Stomach (tissue), 9 donors: Measurements from ENCODE around the gene LIN28B. TPM values are rescaled to one million over a fixed set of nuclear protein-coding genes. Genes with fewer than 3 reads are reported as not detected.

Source experiments
- DNase-seq, 2 donors: peaks; one replicate each; pipeline versions ENCODE4 v3.0.0 to v3.0.0-alpha.2; 2013 to 2019
- H3K27ac ChIP-seq, 5 donors: fragments of 200-600 bp in 4 of 5; sonication (generic) in 4 of 5; one replicate each; pipeline ENCODE4 v1.5.1; 2013 to 2019; ENCODE audit warnings: mild to moderate bottlenecking in 1 of 5, moderate library complexity in 1 of 5
- H3K27me3 ChIP-seq, 3 donors: fragments of 200-600 bp; sonication (generic); one replicate each; pipeline ENCODE4 v1.5.1; 2017 to 2019; ENCODE audit warnings: mixed run types in 1 of 3
- H3K36me3 ChIP-seq, 4 donors: fragments of 200-600 bp; sonication (generic); 1 replicate in 3 of 4; 2 replicates in 1 of 4; pipeline ENCODE4 v1.5.1; 2016 to 2019
- H3K4me1 ChIP-seq, 4 donors: fragments of 200-600 bp; sonication (generic); one replicate each; pipeline ENCODE4 v1.5.1; 2016 to 2019
- H3K4me3 ChIP-seq, 4 donors: fragments of 200-600 bp; sonication (generic) in 3 of 4; one replicate each; pipeline ENCODE4 v1.5.1; 2016 to 2019; ENCODE audit warnings: mild to moderate bottlenecking in 1 of 4
- H3K9me3 ChIP-seq, 4 donors: fragments of 200-600 bp; sonication (generic); one replicate each; pipeline ENCODE4 v1.5.1; 2016 to 2019
- CTCF ChIP-seq, 7 experiments: fragments of 450-650 bp in 4 of 7; fragments of 200-600 bp in 3 of 7; sonication (generic) in 3 of 7; IDR thresholded peaks; one replicate each; pipeline ENCODE4 v1.5.1; 2016 to 2019; ENCODE audit warnings: antibody characterized with exemption in 7 of 7, control low read depth in 2 of 7, mild to moderate bottlenecking in 1 of 7
- EP300 ChIP-seq: sonication (generic); formaldehyde crosslinking; IDR thresholded peaks from one replicate; pipeline ENCODE4 v1.6.1; 2017; ENCODE audit warnings: antibody characterized with exemption
- POLR2A ChIP-seq, 4 donors: fragments of 450-650 bp; IDR thresholded peaks; one replicate each; pipeline ENCODE4 v1.6.1; 2016; ENCODE audit warnings: antibody characterized with exemption in 4 of 4, control low read depth in 2 of 4, mild to moderate bottlenecking in 1 of 4, moderate library complexity in 1 of 4
- POLR2AphosphoS5 ChIP-seq, 3 donors: sonication (generic); formaldehyde crosslinking; IDR thresholded peaks; one replicate each; pipeline ENCODE4 v1.6.1; 2016; ENCODE audit warnings: antibody characterized with exemption in 3 of 3
- WGBS, 5 donors: extraction: QIAGEN DNeasy Blood & Tissue Kit in 3 of 5; methylation state at CpG; one replicate each; pipeline versions ENCODE4 v1.1.5 to v1.1.7; 2013 to 2018; 5-methylcytosine and 5-hydroxymethylcytosine counted together
- intact Hi-C: fragments of 100-400 bp; cut with DNase I; formaldehyde crosslinking; loops from one replicate; pipeline ENCODE4 v1.15.1; 2023; ENCODE audit warnings: low total_unique reads
- polyA plus RNA-seq, 3 donors: library from polyadenylated mRNA; stranded (reverse); fragments of 200-250 nt; gene quantifications; one replicate each; pipeline ENCODE4 v1.2.3, GENCODE V29; 2013
- total RNA-seq, 5 donors: library from RNA; depleted of rRNA; stranded (reverse); fragments of >200 nt; gene quantifications; one replicate each; pipeline versions ENCODE4 v1.1.0 to v1.2.3, GENCODE V29; 2014 to 2016
- donor health status: healthy with polysubstance abuse.
- donor health status: Bipolar disorder and iron deficiency.
- donor health status: healthy.

LIN28B gene
- total and polyA plus RNA-seq, 8 donors: not detected

DNA sequence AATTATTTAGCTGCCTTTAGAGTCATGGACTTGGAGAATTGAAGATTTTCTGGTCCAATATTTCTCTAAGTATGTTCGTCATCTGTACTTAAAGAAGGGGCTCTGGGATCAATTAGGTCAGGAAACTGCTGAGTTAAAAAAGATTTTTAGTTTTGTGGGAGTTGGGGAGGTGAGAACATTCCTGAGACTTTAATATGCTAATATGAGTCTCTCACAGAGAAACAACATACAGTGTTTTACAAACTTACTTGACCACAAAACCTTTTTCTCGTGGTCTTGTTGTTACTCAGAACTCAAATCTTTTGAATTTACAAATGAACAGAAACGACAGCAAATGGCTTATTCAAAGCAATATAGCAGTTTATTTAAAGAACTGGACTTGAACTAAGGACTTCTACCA is 67.9 kb downstream of the LIN28B start:
- no peaks in the 10 kb centered on the region for H3K4me1 ChIP-seq
- no peak overlapping the region for H3K4me3 ChIP-seq
- intact Hi-C loops: no loop called here
- no peaks in the 10 kb centered on the region for H3K36me3 ChIP-seq
- H3K27me3 ChIP-seq: no peaks in the 10 kb centered on the region
- 44 to 55% (median 52%) methylated on average over 3 of the region's 3 CpGs for WGBS, 5 donors
- no peak overlapping the region for H3K27ac ChIP-seq
- TF ChIP-seq EP300 (no peak), POLR2AphosphoS5 (IDR thresholded peaks at IDR 0.05) (no peak), POLR2A (IDR thresholded peaks at IDR 0.05) (no peak), CTCF (IDR thresholded peaks at IDR 0.05) (no peak)
- DNase-seq: no peak
- H3K9me3 ChIP-seq: no peaks in the 10 kb centered on the region

GRCh38 chr6:105028898-105029297 is 72.0 kb downstream of the LIN28B start:
- Histone ChIP-seq H3K9me3 (no peaks in the 10 kb centered on the region), H3K4me3 (no peak overlapping the region), H3K36me3 (no peaks in the 10 kb centered on the region), H3K27ac (no peak overlapping the region), H3K27me3 (no peaks in the 10 kb centered on the region), H3K4me1 (no peaks in the 10 kb centered on the region)
- 59 to 74% (median 70%) methylated on average over 4 of the region's 4 CpGs for WGBS, 5 donors
- TF ChIP-seq EP300 (no peak), POLR2A (IDR thresholded peaks at IDR 0.05) (no peak), POLR2AphosphoS5 (IDR thresholded peaks at IDR 0.05) (no peak), CTCF (IDR thresholded peaks at IDR 0.05) (no peak)
- DNase-seq: no peak
- intact Hi-C loops: no loop called here

GRCh38 chr6:105029581-105029980 is 72.7 kb downstream of the LIN28B start:
- Histone ChIP-seq H3K36me3 (no peaks in the 10 kb centered on the region), H3K9me3 (no peaks in the 10 kb centered on the region), H3K4me3 (no peak overlapping the region), H3K27ac (no peak overlapping the region), H3K27me3 (no peaks in the 10 kb centered on the region), H3K4me1 (no peaks in the 10 kb centered on the region)
- no peak for DNase-seq
- intact Hi-C loops: no loop called here
- TF ChIP-seq POLR2AphosphoS5 (IDR thresholded peaks at IDR 0.05): no peak
- TF ChIP-seq POLR2A (IDR thresholded peaks at IDR 0.05): no peak
- no peak for TF ChIP-seq CTCF (IDR thresholded peaks at IDR 0.05)
- no peak for TF ChIP-seq EP300
- 64 to 84% (median 81%) methylated on average over 2 of the region's 2 CpGs for WGBS, 5 donors

- WGBS, 5 donors: 79 to 89% (median 85%) methylated on average over 1 of the region's 1 CpG
- DNase-seq: no peak
- H3K4me3 ChIP-seq: no peak overlapping the region
- no peak overlapping the region for H3K27ac ChIP-seq
- TF ChIP-seq CTCF (IDR thresholded peaks at IDR 0.05) (no peak), POLR2A (IDR thresholded peaks at IDR 0.05) (no peak), EP300 (no peak), POLR2AphosphoS5 (IDR thresholded peaks at IDR 0.05) (no peak)
- intact Hi-C loops: no loop called here
- no peaks in the 10 kb centered on the region for H3K27me3 ChIP-seq
- H3K4me1 ChIP-seq: no peaks in the 10 kb centered on the region
- H3K36me3 ChIP-seq: no peaks in the 10 kb centered on the region
- no peaks in the 10 kb centered on the region for H3K9me3 ChIP-seq
Observed at GRCh38 chr6:105034470-105034869, 77.6 kb downstream of the LIN28B start.

DNA sequence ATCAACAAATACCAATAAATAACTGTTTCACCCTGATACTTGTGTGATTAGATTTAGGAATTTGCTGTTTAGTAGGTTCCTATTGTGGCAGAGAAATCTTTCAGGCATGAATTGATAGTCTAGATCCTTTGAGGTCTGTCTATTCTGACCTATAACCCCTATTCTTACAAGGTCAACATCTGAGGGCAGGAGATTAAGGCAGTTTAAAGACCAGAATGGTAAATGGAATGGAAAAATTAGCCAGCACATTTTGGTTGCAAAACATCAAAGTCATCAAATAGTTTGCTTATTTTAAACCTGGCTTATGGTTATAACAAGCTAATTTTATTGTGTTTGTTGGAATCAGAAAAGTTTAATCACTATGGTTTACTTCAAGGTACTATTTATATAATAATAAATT is 78.4 kb downstream of the LIN28B start:
- Histone ChIP-seq H3K4me1 (no peaks in the 10 kb centered on the region), H3K27me3 (no peaks in the 10 kb centered on the region), H3K27ac (no peak overlapping the region), H3K4me3 (no peak overlapping the region), H3K36me3 (no peaks in the 10 kb centered on the region), H3K9me3 (no peaks in the 10 kb centered on the region)
- intact Hi-C loops: no loop called here
- TF ChIP-seq POLR2A (IDR thresholded peaks at IDR 0.05): no peak
- no peak for TF ChIP-seq EP300
- TF ChIP-seq POLR2AphosphoS5 (IDR thresholded peaks at IDR 0.05): no peak
- TF ChIP-seq CTCF (IDR thresholded peaks at IDR 0.05): no peak
- no peak for DNase-seq
